Stomach (tissue), 4 donors: ENCODE measurements around the gene TTC13.

ENCODE experiments used
- EP300 ChIP-seq: sonication (generic); formaldehyde crosslinking; IDR thresholded peaks from one replicate; pipeline ENCODE4 v1.6.1; 2017; ENCODE audit warnings: antibody characterized with exemption
- POLR2A ChIP-seq, 4 donors: fragments of 450-650 bp; IDR thresholded peaks; one replicate each; pipeline ENCODE4 v1.6.1; 2016; ENCODE audit warnings: antibody characterized with exemption in 4 of 4, control low read depth in 2 of 4, mild to moderate bottlenecking in 1 of 4, moderate library complexity in 1 of 4

GRCh38 chr1:230896779-230897178 lies 81.9 kb downstream of the TTC13 start:
- no peak for TF ChIP-seq POLR2A (IDR thresholded peaks at IDR 0.05)
- TF ChIP-seq EP300, result no peak
